HAP-1 (cell line): Measurements from ENCODE around the gene STARD3.

Experiments used
- DNase-seq, 2 experiments: peaks; one replicate each; pipeline ENCODE4 v3.0.0-alpha.2; 2016 to 2020; ENCODE audit warnings: low spot score in 2 of 2
- H3K27me3 ChIP-seq: fragments of 250-450 bp; sonication (Bioruptor Pico); 2 replicates; pipeline ENCODE4 v1.5.1; 2020; ENCODE audit warnings: low read depth, mild to moderate bottlenecking, moderate library complexity
- H3K36me3 ChIP-seq: fragments of 250-450 bp; sonication (Bioruptor Pico); replicated peaks from 2 replicates; pipeline ENCODE4 v1.5.1; 2020; ENCODE audit warnings: mild to moderate bottlenecking
- H3K4me1 ChIP-seq: fragments of 250-450 bp; sonication (Bioruptor Pico); 2 replicates; pipeline ENCODE4 v1.5.1; 2020; ENCODE audit warnings: mild to moderate bottlenecking
- H3K4me3 ChIP-seq: fragments of 250-450 bp; sonication (Bioruptor Pico); 2 replicates; pipeline ENCODE4 v1.5.1; 2020; ENCODE audit warnings: mild to moderate bottlenecking, moderate library complexity
- H3K9me3 ChIP-seq: fragments of 250-450 bp; sonication (Bioruptor Pico); 2 replicates; pipeline ENCODE4 v1.5.1; 2020; ENCODE audit warnings: mild to moderate bottlenecking, moderate library complexity
- in situ Hi-C: fragments of 300-500 bp; cut with MboI; formaldehyde crosslinking; loops from 3 replicates; pipeline ENCODE4 v1.14.3; 2020; ENCODE audit warnings: low sequenced_read_pairs, inconsistent platforms, mixed read lengths

The STARD3 gene

DNA sequence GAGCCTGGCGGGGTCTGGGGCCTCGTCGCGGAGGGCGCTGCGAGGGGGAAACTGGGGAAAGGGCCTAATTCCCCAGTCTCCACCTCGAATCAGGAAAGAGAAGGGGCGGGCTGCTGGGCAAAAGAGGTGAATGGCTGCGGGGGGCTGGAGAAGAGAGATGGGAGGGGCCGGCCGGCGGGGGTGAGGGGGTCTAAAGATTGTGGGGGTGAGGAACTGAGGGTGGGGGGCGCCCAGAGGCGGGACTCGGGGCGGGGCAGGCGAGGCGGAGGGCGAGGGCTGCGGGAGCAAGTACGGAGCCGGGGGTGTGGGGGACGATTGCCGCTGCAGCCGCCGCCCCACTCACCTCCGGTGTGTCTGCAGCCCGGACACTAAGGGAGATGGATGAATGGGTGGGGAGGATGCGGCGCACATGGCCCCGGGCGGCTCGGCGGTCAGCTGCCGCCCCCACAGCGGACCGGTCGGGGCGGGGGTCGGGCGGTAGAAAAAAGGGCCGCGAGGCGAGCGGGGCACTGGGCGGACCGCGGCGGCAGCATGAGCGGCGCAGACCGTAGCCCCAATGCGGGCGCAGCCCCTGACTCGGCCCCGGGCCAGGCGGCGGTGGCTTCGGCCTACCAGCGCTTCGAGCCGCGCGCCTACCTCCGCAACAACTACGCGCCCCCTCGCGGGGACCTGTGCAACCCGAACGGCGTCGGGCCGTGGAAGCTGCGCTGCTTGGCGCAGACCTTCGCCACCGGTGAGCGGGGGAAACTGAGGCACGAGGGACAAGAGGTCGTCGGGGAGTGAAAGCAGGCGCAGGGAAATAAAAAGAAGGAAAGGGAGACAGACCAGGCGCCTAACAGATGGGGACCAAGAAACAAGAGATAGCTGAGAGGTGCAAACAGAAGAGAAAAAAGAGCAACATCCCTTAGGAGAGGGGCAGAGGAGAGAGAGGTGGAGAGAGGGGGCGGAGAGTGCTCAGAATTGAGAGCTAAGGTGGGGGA, 31.3 kb downstream of the STARD3 start, which contains the start of gene PNMT:
TSS of gene PNMT (plus strand) at position 509 of the 980 bp plus-strand sequence. CDS start at position 532, 23 bp downstream.
- Histone ChIP-seq H3K4me3 (peak within 1 kb of the TSS; percentile 14; the same call in 1 of the 2 replicates), H3K36me3 (no peaks in the 10 kb centered on the region), H3K4me1 (peaks cover 5% of the 10 kb centered on the region), H3K27me3 (no peaks in the 10 kb centered on the region), H3K9me3 (no peaks in the 10 kb centered on the region)
- in situ Hi-C loops, result no loop called here
- peak; percentile 65 to 87 for DNase-seq

DNA sequence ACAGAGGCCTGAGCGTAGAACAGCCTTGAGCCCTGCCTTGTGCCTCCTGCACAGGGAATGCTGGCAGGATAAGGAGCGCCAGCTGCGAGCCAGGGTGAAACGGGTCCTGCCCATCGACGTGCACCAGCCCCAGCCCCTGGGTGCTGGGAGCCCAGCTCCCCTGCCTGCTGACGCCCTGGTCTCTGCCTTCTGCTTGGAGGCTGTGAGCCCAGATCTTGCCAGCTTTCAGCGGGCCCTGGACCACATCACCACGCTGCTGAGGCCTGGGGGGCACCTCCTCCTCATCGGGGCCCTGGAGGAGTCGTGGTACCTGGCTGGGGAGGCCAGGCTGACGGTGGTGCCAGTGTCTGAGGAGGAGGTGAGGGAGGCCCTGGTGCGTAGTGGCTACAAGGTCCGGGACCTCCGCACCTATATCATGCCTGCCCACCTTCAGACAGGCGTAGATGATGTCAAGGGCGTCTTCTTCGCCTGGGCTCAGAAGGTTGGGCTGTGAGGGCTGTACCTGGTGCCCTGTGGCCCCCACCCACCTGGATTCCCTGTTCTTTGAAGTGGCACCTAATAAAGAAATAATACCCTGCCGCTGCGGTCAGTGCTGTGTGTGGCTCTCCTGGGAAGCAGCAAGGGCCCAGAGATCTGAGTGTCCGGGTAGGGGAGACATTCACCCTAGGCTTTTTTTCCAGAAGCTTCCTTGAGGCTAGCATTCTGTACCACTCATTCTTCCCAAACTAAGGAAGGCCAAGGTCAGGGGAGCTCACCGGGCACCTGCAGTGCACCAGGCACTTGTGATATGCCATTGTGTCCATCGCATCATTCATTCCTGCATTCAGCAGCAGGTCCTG, 33.2 kb downstream of the STARD3 start:
- H3K4me3 ChIP-seq, result no peak overlapping the region
- DNase-seq, result no peak
- no peaks in the 10 kb centered on the region for H3K9me3 ChIP-seq
- no peaks in the 10 kb centered on the region for H3K36me3 ChIP-seq
- in situ Hi-C loops, result no loop called here
- peaks cover 5% of the 10 kb centered on the region for H3K4me1 ChIP-seq
- no peaks in the 10 kb centered on the region for H3K27me3 ChIP-seq

DNA sequence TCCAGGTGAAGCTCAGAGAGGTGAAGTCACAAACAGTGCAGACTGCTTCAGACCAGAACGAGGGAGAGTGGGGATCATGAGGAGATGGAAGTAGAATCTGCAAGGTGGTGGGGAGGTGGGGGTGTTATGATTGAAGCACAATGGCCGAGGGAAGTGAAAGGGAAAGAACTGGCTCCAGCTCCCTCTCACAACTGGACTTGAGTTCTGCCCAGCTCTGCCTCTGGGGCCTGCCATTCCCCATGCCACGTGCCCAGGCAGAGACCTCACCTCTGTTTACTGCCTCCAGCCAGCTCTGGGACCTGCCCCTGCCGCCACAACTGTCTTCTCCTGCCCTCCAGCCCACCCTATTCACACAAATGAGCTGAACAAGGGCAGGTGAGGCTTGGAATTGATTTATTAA, 33.8 kb downstream of the STARD3 start:
- Histone ChIP-seq H3K9me3 (no peaks in the 10 kb centered on the region), H3K27me3 (no peaks in the 10 kb centered on the region), H3K4me1 (peaks cover 5% of the 10 kb centered on the region), H3K36me3 (no peaks in the 10 kb centered on the region), H3K4me3 (no peak overlapping the region)
- no peak for DNase-seq
- in situ Hi-C loops, result no loop called here

DNA sequence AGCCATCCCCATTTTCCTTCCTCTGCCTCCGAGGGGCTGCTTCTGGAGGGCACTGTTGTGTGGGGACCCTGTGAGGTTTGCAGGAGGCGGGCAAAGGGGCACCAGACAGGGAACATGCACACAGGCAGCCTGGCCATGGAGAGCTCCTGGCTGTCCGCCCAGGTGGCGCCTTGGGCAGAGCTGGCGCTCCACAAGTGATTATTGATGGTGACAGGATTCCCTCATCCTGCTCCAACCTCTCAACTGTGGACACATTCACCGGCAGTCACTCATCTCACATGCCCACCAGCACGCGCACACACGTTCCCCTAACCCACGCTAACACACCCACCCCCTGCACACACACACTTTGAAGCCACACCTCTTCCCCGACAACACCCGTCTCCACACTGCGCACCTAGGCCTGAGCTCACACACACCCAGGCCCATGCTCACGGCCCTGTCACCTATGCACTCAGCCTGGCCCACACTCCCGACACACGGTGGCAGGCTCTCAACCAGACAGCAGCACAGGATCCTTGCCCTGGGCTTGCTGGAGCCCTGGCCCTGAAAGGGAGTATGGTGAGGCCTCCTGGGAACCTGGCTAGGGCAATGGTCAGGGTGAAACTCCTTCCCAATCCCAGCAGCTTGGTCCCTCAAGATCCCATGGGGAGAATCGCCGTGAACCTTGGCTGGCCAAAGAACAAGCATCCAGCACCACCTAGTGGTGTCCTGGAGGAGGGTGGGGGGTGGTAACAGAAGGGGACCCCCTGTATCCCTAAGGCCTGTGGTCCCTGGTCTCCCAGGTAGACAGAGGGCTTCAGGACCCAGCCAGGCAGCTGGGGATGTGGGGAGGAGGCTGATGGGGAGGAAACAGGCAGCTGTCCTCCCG, 34.9 kb downstream of the STARD3 start:
- Histone ChIP-seq H3K36me3 (no peaks in the 10 kb centered on the region), H3K4me3 (no peak overlapping the region), H3K27me3 (no peaks in the 10 kb centered on the region), H3K4me1 (peaks cover 5% of the 10 kb centered on the region), H3K9me3 (no peaks in the 10 kb centered on the region)
- in situ Hi-C loops, result no loop called here
- DNase-seq, result peak in 1 of 2 experiments; percentile 60

DNA sequence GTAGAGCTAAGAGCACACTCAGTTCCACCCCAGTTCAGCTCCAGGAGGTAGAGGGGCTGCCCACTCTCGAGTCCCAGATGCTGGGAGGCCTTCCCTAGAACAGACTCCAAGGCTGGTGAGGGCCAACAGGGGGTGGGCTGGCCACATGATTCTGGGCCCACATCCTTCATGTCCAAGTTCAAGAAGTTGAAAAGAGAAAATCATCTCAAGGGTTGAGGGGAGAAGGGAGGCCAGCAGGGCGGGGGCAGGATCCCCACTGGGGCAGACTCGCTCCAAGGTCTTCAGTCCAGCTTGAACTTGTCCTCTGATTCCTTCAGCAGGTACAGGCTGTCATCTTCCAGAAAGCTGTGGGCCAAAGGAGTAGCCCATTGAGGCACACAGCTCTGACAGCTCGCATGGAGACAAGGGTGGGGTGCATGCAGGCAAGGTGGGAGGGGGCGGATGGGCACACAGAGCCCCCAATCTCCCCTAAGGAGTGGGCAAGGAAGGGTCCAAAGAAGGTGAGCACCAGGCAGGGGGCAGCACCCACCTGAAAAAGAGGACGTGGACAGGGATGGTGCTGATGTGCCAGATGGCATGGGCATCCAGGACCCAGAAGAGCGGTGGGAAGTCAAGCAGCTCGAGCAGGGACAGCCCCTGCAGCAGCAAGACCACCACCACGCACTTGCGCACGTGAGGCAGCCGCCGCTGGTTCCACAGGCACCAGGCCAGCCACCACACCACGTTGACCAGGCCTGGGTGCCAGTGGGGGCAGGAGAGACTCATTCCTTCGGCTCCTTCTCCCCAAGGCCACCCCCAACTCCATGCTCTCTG, 35.8 kb downstream of the STARD3 start:
- peaks cover 5% of the 10 kb centered on the region for H3K4me1 ChIP-seq
- in situ Hi-C loops, result no loop called here

DNA sequence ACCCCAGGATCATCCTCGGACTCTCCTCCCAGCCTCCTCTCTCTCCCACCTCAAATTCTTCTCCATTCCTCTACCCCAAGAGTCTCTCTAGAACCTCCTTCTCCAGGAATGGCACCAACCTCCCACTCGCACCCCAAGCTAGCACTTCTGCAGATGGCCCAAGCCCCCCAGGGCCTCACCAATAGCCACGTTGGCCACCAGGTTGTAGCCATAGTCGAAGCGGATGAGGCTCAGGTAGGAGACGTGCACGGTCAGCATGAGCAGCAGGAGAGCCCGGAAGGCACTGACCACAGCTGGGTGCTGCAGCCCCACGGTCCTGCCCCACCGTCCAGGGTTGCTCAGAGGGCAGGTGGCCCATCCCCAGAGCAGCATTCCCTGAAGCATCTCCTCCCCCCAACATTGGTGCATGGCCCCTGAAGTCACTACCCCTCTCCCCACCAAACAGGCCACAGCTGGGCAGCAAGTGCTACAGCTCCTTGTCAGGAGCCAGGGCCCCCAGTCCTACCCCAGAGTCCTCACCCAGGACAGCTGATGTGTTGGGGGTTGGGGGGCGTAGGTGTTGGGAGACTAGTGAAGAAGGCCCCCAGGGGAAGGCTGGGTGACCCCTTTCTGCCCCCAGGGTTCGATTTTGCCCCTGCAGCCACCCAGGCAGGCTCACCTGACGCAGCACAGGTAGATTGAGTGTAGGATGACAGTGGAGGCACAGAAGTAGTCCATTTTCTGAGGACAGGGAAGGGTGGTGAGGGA, 36.6 kb downstream of the STARD3 start:
- Histone ChIP-seq H3K4me3 (no peak overlapping the region), H3K36me3 (no peaks in the 10 kb centered on the region), H3K27me3 (no peaks in the 10 kb centered on the region), H3K9me3 (no peaks in the 10 kb centered on the region), H3K4me1 (peaks cover 2% of the 10 kb centered on the region; the same call in 1 of the 2 replicates)
- DNase-seq, result no peak
- in situ Hi-C loops, result no loop called here

More for the DNA sequence above, 35.8 kb downstream of the STARD3 start:
- H3K27me3 ChIP-seq, result no peaks in the 10 kb centered on the region
- DNase-seq, result no peak
- no peak overlapping the region for H3K4me3 ChIP-seq
- no peaks in the 10 kb centered on the region for H3K36me3 ChIP-seq
- no peaks in the 10 kb centered on the region for H3K9me3 ChIP-seq

DNA sequence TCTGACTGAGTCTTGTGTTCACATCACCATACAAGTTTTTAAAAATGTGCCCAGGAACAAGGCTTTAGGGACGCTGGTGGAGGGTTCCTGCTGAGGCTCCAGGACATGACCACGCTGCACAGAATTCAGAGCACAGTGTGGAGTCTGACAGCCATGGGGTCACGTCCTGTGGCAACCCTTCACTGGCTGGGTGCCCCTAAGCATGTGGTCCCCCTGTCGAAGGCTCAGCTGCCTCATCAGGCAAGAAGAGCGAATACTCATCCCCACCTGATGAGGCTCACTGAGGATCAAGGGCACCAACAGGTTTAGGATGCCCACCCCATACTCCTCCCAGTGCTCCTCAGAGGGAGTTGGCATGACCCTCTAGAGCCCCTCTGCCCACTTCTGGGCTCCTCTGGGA, 37.2 kb downstream of the STARD3 start:
- Histone ChIP-seq H3K4me1 (no peaks in the 10 kb centered on the region), H3K9me3 (no peaks in the 10 kb centered on the region)
- in situ Hi-C loops, result no loop called here

DNA sequence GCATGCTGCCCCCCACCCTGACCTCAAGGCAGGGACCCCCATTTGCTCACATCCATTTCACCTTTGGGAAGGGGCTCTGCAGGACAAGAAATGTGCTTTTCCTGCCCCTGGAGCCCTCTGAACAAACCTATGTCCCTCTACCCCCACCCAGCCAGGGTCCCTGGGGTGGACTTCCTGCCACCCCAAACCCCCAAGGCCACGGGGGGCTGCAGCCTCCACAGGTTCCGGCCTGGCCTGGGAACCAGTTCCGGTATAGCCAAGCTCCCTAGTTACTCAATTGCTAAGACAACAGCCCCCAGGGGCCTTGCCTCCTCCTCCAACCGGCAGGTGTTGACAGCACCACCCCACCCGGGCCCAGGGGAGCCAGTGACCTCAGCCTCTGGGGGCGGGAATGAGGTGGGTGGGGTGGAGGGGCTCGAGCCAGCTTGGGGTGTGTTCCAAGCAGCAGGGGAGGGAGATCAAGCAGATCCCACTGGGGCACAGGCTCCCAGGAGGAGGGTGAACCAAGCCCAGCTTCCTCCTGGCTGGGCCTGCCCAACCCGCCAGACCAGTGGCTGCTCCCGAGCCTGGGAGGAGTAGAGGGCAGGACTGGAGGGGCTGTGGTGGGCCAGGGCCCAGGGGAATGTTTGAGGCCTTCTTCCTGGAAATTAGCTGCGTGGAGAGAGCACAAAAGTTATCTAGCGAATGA, 37.9 kb downstream of the STARD3 start:
- H3K36me3 ChIP-seq, result no peaks in the 10 kb centered on the region
- no peaks in the 10 kb centered on the region for H3K27me3 ChIP-seq
- in situ Hi-C loops, result no loop called here
- H3K4me3 ChIP-seq, result no peak overlapping the region
- no peaks in the 10 kb centered on the region for H3K9me3 ChIP-seq
- no peaks in the 10 kb centered on the region for H3K4me1 ChIP-seq
- DNase-seq, result no peak

More for the DNA sequence above, 37.2 kb downstream of the STARD3 start:
- DNase-seq, result no peak
- H3K4me3 ChIP-seq, result no peak overlapping the region
- H3K27me3 ChIP-seq, result no peaks in the 10 kb centered on the region
- H3K36me3 ChIP-seq, result no peaks in the 10 kb centered on the region

DNA sequence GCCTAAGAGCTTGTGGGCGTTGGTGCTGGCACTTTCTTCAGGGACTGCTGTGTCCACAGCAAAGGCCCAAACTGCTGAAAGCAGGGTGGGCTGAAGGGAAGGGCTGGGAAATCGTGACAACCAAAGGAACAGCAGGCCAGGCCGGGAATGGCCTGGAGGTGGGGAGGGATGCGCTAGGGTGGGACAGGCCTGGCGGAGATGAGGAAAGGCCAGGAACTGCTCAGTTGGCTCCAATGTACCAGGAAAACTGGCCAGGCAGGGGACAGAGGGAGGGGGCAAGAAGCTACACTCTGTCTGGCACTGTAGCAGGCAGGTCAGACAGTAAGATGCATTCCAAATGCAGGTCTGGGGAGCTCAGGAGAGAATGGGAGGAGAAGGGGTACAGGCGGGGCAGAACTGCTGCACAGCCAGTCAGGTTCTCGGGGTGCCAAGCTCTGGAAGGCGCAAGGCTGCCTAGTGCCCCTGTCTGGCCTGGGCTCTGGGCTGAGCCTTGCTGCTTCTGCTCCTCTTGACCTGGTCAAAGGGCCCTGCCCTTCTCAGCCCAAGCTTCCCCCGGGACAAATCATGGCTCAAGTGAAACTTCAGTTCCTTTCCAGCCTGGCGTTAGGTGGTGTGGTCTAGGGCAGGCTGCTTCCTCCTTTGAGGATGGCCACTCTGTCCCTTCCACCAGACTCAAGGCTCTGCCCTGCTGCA, 38.6 kb downstream of the STARD3 start:
- DNase-seq, result no peak
- no peaks in the 10 kb centered on the region for H3K9me3 ChIP-seq
- H3K4me3 ChIP-seq, result no peak overlapping the region
- no peaks in the 10 kb centered on the region for H3K36me3 ChIP-seq
- H3K27me3 ChIP-seq, result no peaks in the 10 kb centered on the region
- in situ Hi-C loops, result no loop called here
- H3K4me1 ChIP-seq, result no peaks in the 10 kb centered on the region

DNA sequence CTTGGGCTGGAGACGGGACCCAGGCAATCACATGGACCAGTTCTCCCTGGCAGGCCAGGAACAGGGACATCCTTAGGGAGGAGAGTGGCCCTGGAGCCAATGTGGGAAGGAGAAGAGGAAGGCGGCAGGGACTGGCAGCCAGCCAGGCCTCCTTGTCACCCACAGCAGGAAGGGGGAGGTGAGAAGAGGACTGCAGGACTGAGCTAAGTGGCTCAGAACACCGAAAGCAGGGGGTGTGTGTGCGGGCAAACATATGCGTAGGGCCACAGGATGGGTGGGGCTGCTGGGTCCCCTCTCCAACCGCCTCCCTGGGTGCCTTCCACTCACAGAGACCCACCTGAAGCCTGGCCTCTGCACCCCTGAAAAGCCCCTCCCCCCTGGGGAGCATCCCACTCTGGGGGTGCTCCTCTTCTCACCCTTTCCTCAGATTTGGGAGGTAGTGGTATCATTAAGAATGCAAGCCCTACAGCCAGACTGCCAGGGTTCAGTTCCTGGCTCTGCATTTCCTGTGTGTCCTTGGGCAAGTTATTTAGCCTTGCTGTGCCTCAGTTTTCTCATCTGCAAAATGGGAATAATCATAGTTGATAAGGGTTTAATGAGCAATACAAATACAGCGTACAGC, 39.4 kb downstream of the STARD3 start:
- no peak for DNase-seq
- Histone ChIP-seq H3K4me1 (no peaks in the 10 kb centered on the region), H3K27me3 (no peaks in the 10 kb centered on the region), H3K4me3 (no peak overlapping the region), H3K36me3 (no peaks in the 10 kb centered on the region), H3K9me3 (no peaks in the 10 kb centered on the region)
- in situ Hi-C loops, result no loop called here

DNA sequence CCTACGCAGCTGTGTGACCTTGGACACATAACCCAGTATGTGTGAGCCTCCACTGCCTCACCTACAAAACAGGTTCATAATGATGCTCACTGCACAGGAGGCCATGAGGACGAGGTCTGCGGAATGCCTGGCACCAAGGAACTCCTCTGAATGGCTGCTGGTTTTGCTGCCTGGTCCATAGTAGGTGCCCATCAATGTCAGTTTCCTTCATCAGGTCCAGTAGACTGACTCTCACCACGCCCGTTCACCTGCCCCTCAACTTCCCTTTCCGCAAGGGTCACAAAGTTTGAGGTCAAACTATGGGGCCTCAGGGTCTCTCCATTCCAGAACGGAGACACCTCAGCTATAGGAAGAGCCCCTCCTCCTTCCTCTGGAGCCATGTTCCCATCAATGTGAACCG, 40.1 kb downstream of the STARD3 start:
- Histone ChIP-seq H3K36me3 (no peaks in the 10 kb centered on the region), H3K9me3 (no peaks in the 10 kb centered on the region), H3K4me3 (no peak overlapping the region), H3K27me3 (no peaks in the 10 kb centered on the region), H3K4me1 (no peaks in the 10 kb centered on the region)
- in situ Hi-C loops, result no loop called here
- no peak for DNase-seq
